Upper lobe of left lung (tissue), 6 donors: ENCODE measurements around the gene LRRC17. TPM values are rescaled to one million over a fixed set of nuclear protein-coding genes. Genes with fewer than 3 reads are reported as not detected.

Experiments
- ATAC-seq, 2 donors: fragments of 200-7000 bp; cut with Tn5 transposase; one replicate each; pipeline ENCODE4 v1.9.1; 2022; ENCODE audit warnings: mild to moderate bottlenecking in 2 of 2, moderate library complexity in 2 of 2; ENCODE audit not compliant: low FRiP score in 2 of 2
- DNase-seq, 2 donors: peaks; one replicate each; pipeline ENCODE4 v3.0.0-alpha.2; 2019 to 2020
- H3K27ac ChIP-seq, 4 donors: fragments of 200-600 bp; sonication (generic); one replicate each; pipeline ENCODE4 v1.5.1; 2016 to 2019
- H3K27me3 ChIP-seq, 4 donors: fragments of 200-600 bp; sonication (generic); one replicate each; pipeline ENCODE4 v1.5.1; 2017 to 2019
- H3K36me3 ChIP-seq, 4 donors: fragments of 200-600 bp; sonication (generic); one replicate each; pipeline ENCODE4 v1.5.1; 2016 to 2019
- H3K4me1 ChIP-seq, 4 donors: fragments of 200-600 bp; sonication (generic); one replicate each; pipeline ENCODE4 v1.5.1; 2018 to 2019
- H3K4me3 ChIP-seq, 4 donors: fragments of 200-600 bp; sonication (generic); one replicate each; pipeline ENCODE4 v1.5.1; 2017 to 2019; ENCODE audit warnings: mild to moderate bottlenecking in 2 of 4, moderate library complexity in 1 of 4
- H3K9me3 ChIP-seq, 4 donors: fragments of 200-600 bp; sonication (generic); one replicate each; pipeline ENCODE4 v1.5.1; 2018 to 2019
- CTCF ChIP-seq, 6 experiments: fragments of 450-650 bp in 4 of 6; fragments of 200-600 bp in 2 of 6; sonication (generic) in 2 of 6; IDR thresholded peaks; one replicate each; pipeline ENCODE4 v1.5.1; 2016 to 2019; ENCODE audit warnings: antibody characterized with exemption in 6 of 6
- EP300 ChIP-seq, 4 donors: sonication (generic); formaldehyde crosslinking; IDR thresholded peaks; one replicate each; pipeline ENCODE4 v1.5.1; 2017; ENCODE audit warnings: antibody characterized with exemption in 4 of 4, control low read depth in 2 of 4
- POLR2A ChIP-seq, 4 donors: fragments of 450-650 bp; IDR thresholded peaks; one replicate each; pipeline ENCODE4 v1.5.1; 2016 to 2017; ENCODE audit warnings: antibody characterized with exemption in 4 of 4, mild to moderate bottlenecking in 2 of 4
- POLR2AphosphoS5 ChIP-seq, 2 donors: sonication (generic); formaldehyde crosslinking; IDR thresholded peaks; one replicate each; pipeline ENCODE4 v1.5.1; 2017; ENCODE audit warnings: antibody characterized with exemption in 2 of 2
- WGBS, 2 donors: methylation state at CpG; one replicate each; pipeline ENCODE4 v1.1.5; 2017 to 2018; 5-methylcytosine and 5-hydroxymethylcytosine counted together
- total RNA-seq, 6 donors: library from RNA; depleted of rRNA in 4 of 6; stranded (reverse); fragments of >200 nt in 4 of 6; gene quantifications; one replicate each; pipeline versions ENCODE4 v1.1.0 to v1.2.1, GENCODE V29; 2016 to 2021
- donor health status: DM: no; HTN: no; CAD: no; lungs with moderate emphysema.
- donor health status: DM: no; HTN: yes; CAD: no; lungs with severe emphysema.

LRRC17 gene
- total RNA-seq, 6 donors from 2014 or later, result 0.46 to 4.7 (median 3.4) TPM; not detected in 1

GRCh38 chr7:102985176-102985783 is 72.5 kb downstream of the LRRC17 start:
- TF ChIP-seq POLR2A (IDR thresholded peaks at IDR 0.05) (no peak), EP300 (IDR thresholded peaks at IDR 0.05) (no peak), POLR2AphosphoS5 (IDR thresholded peaks at IDR 0.05) (no peak)
- no peak for ATAC-seq
- Histone ChIP-seq H3K27ac (no peak overlapping the region), H3K9me3 (no peaks in the 10 kb centered on the region), H3K4me3 (no peak overlapping the region), H3K27me3 (no peaks in the 10 kb centered on the region), H3K4me1 (no peaks in the 10 kb centered on the region), H3K36me3 (no peaks in the 10 kb centered on the region)
- DNase-seq, result no peak

- DNase-seq, result no peak
- no peaks in the 10 kb centered on the region for H3K27me3 ChIP-seq
- H3K27ac ChIP-seq, result no peak overlapping the region
- no peak overlapping the region for H3K4me3 ChIP-seq
- no peaks in the 10 kb centered on the region for H3K9me3 ChIP-seq
- TF ChIP-seq POLR2AphosphoS5 (IDR thresholded peaks at IDR 0.05), result no peak
- TF ChIP-seq CTCF (IDR thresholded peaks at IDR 0.05), result no peak
- TF ChIP-seq EP300 (IDR thresholded peaks at IDR 0.05), result no peak
- TF ChIP-seq POLR2A (IDR thresholded peaks at IDR 0.05), result no peak
- H3K36me3 ChIP-seq, result no peaks in the 10 kb centered on the region
- WGBS, 2 donors, result 93 to 94% methylated on average over 2 of the region's 2 CpGs
- ATAC-seq, result no peak
- H3K4me1 ChIP-seq, result peaks cover 0 to 11% (median 3%) of the 10 kb centered on the region in 4 donors
These were observed 75.3 kb downstream of the LRRC17 start for GRCh38 chr7:102988088-102988487.

- Histone ChIP-seq H3K4me1 (peaks cover 0 to 11% (median 3%) of the 10 kb centered on the region in 4 donors), H3K4me3 (no peak overlapping the region), H3K27me3 (no peaks in the 10 kb centered on the region), H3K9me3 (no peaks in the 10 kb centered on the region), H3K36me3 (no peaks in the 10 kb centered on the region), H3K27ac (no peak overlapping the region)
- DNase-seq (no peak), ATAC-seq (no peak)
- TF ChIP-seq POLR2AphosphoS5 (IDR thresholded peaks at IDR 0.05), result no peak
- no peak for TF ChIP-seq EP300 (IDR thresholded peaks at IDR 0.05)
- TF ChIP-seq CTCF (IDR thresholded peaks at IDR 0.05), result no peak
- no peak for TF ChIP-seq POLR2A (IDR thresholded peaks at IDR 0.05)
- WGBS, 2 donors, result 65 to 68% methylated on average over 6 of the region's 6 CpGs
These were observed 76.1 kb downstream of the LRRC17 start for GRCh38 chr7:102988631-102989560.

GRCh38 chr7:102990642-102991041 is 77.8 kb downstream of the LRRC17 start:
- H3K27ac ChIP-seq, result no peak overlapping the region
- no peaks in the 10 kb centered on the region for H3K27me3 ChIP-seq
- WGBS, 2 donors, result 77 to 91% methylated on average over 2 of the region's 2 CpGs
- peaks cover 0 to 11% (median 3%) of the 10 kb centered on the region in 4 donors for H3K4me1 ChIP-seq
- ATAC-seq, result no peak
- no peaks in the 10 kb centered on the region for H3K36me3 ChIP-seq
- H3K4me3 ChIP-seq, result no peak overlapping the region
- DNase-seq, result no peak
- TF ChIP-seq CTCF (IDR thresholded peaks at IDR 0.05) (no peak), EP300 (IDR thresholded peaks at IDR 0.05) (no peak), POLR2AphosphoS5 (IDR thresholded peaks at IDR 0.05) (no peak)
- no peaks in the 10 kb centered on the region for H3K9me3 ChIP-seq

GRCh38 chr7:102991077-102991539 is 78.3 kb downstream of the LRRC17 start:
- no peaks in the 10 kb centered on the region for H3K9me3 ChIP-seq
- H3K36me3 ChIP-seq, result no peaks in the 10 kb centered on the region
- TF ChIP-seq CTCF (IDR thresholded peaks at IDR 0.05), result no peak
- no peak for TF ChIP-seq POLR2AphosphoS5 (IDR thresholded peaks at IDR 0.05)
- TF ChIP-seq POLR2A (IDR thresholded peaks at IDR 0.05), result no peak
- no peaks in the 10 kb centered on the region for H3K27me3 ChIP-seq
- no peak for ATAC-seq
- no peak for DNase-seq
- H3K4me3 ChIP-seq, result no peak overlapping the region
- peaks cover 0 to 11% (median 3%) of the 10 kb centered on the region in 4 donors for H3K4me1 ChIP-seq
- H3K27ac ChIP-seq, result no peak overlapping the region
